ENCODE data around the gene PCP4L1.
A peak's percentile ranks its signal among the peaks of the same experiment; 100 is the strongest.
"Not testable (repeated sequence)": the region's sequence is repeated elsewhere in the genome, so short reads cannot be mapped to it uniquely, and the experiment has no call there.

Gene PCP4L1

DNA sequence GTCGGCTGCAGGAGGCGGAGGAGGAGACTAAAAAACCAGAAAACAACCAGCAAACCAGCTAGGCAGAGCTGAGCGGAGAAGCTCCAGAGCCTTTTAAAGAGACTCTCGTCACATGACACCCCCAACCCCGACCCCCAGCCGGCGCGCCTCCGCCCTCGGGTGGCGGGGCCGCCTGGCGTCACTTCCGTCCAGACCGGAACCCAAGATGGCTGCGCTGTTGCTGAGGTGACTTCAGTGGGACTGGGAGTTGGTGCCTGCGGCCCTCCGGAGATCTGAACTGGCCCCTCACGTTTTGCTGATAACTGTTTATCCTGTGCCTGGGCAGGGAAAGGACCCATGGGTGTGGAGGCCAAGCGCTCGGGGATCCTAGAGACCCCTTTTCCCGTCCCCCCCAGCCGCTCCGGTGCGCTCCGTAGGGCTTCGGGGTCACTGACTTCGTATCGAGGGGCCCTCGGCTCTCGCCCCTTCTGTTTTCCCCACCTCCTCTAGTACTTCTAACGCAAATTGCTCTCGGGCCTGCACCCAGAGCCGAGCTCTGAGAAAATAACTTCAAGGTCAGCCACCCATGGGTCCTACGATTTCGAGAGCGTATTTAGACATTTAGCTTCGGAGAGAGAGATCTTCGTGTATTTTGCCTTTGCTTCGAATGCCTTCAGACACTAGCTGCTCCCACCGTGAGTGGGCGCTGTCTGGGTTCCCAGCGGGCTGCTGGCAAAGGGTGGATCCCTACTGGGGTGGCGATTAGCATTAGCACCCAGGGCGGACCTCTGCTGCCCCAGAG, 55.8 kb downstream of the PCP4L1 start, which contains the start of gene SDHC (continued):
- TF ChIP-seq, protein P1, sequence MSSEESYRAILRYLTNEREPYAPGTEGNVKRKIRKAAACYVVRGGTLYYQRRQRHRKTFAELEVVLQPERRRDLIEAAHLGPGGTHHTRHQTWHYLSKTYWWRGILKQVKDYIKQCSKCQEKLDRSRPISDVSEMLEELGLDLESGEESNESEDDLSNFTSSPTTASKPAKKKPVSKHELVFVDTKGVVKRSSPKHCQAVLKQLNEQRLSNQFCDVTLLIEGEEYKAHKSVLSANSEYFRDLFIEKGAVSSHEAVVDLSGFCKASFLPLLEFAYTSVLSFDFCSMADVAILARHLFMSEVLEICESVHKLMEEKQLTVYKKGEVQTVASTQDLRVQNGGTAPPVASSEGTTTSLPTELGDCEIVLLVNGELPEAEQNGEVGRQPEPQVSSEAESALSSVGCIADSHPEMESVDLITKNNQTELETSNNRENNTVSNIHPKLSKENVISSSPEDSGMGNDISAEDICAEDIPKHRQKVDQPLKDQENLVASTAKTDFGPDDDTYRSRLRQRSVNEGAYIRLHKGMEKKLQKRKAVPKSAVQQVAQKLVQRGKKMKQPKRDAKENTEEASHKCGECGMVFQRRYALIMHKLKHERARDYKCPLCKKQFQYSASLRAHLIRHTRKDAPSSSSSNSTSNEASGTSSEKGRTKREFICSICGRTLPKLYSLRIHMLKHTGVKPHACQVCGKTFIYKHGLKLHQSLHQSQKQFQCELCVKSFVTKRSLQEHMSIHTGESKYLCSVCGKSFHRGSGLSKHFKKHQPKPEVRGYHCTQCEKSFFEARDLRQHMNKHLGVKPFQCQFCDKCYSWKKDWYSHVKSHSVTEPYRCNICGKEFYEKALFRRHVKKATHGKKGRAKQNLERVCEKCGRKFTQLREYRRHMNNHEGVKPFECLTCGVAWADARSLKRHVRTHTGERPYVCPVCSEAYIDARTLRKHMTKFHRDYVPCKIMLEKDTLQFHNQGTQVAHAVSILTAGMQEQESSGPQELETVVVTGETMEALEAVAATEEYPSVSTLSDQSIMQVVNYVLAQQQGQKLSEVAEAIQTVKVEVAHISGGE (tag by site-specific recombination; conservative IDR thresholded peaks at IDR 0.05; ENCODE audit: low read depth): peak; percentile 81
- peak; percentile 76 for TF ChIP-seq ZXDB (tag by site-specific recombination; IDR thresholded peaks at IDR 0.05)
- peak; percentile 41 for TF ChIP-seq KLF1 (tag by site-specific recombination; IDR thresholded peaks at IDR 0.05)
- TF ChIP-seq, protein P2, sequence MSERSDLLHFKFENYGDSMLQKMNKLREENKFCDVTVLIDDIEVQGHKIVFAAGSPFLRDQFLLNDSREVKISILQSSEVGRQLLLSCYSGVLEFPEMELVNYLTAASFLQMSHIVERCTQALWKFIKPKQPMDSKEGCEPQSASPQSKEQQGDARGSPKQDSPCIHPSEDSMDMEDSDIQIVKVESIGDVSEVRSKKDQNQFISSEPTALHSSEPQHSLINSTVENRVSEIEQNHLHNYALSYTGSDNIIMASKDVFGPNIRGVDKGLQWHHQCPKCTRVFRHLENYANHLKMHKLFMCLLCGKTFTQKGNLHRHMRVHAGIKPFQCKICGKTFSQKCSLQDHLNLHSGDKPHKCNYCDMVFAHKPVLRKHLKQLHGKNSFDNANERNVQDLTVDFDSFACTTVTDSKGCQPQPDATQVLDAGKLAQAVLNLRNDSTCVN (tag by site-specific recombination; optimal IDR thresholded peaks at IDR 0.05): peak; percentile 64
- TF ChIP-seq ZNF692 (tag by site-specific recombination; IDR thresholded peaks at IDR 0.05): 0 out of 2 replicates have a peak, but pooled peaks have one; percentile 52
- peak; percentile 31; the same call in 1 of the 2 replicates for TF ChIP-seq TRIM28 (IDR thresholded peaks at IDR 0.05; ENCODE audit: borderline replicate concordance, low read length)
- no peak for TF ChIP-seq ZNF521 (tag by site-specific recombination; IDR thresholded peaks at IDR 0.05)
- TF ChIP-seq ZNF629 (tag by site-specific recombination; IDR thresholded peaks at IDR 0.05): peak; percentile 81
- peak; percentile 74; the same call in 1 of the 2 replicates for TF ChIP-seq ZNF24 (tag by site-specific recombination; IDR thresholded peaks at IDR 0.05)

DNA sequence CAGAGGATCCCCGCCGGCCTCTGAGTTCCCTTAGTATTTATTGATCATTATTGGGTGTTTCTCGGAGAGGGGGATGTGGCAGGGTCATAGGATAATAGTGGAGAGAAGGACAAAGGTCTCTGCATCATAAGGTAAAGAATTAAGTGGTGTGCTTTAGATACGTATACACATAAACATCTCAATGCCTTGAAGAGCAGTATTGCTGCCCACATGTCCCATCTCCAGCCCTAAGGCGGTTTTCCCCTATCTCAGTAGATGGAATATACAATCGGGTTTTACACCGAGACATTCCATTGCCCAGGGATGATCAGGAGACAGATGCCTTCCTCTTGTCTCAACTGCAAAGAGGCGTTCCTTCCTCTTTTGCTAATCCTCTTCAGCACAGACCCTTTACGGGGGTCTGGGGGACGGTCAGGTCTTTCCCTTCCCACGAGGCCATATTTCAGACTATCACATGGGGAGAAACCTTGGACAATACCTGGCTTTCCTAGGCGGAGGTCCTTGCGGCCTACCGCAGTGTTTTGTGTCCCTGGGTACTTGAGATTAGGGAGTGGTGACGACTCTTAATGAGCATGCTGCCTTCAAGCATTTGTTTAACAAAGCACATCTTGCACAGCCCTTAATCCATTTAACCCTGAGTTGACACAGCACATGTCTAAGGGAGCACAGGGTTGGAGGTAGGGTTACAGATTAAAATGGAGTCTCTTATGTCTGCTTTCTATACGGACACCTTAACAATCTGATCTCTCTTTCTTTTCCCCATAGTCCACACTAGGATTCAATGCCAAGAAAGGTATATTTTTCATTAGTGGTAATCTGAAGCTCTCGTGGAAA, 57.5 kb downstream of the PCP4L1 start:
- H3K4me1 ChIP-seq (ENCODE audit: control insufficient read depth, insufficient read depth, low read length); H3K27ac ChIP-seq (ENCODE audit: extremely low read depth, low read depth, low read length); H3K9me3 ChIP-seq (ENCODE audit: control insufficient read depth, insufficient read depth, low read depth, low read length); H3K36me3 ChIP-seq (ENCODE audit: control insufficient read depth in 2 of 2, insufficient read depth in 1 of 2, low read length in 2 of 2); H3K4me3 ChIP-seq (ENCODE audit: low read depth, low read length): not testable (repeated sequence)
- CTCF ChIA-PET: interaction anchor here (0.7 kb wide), 2 partner anchors 13 to 66 kb away, joined by 3 read pairs; no protein-coding TSS in a partner anchor
- POLR2A ChIA-PET: interaction anchor here (2.4 kb wide), 1 partner anchor 13 kb away, joined by 11 read pairs; no protein-coding TSS in a partner anchor

GRCh38 chr1:161324020-161324419, 65.5 kb downstream of the PCP4L1 start:
- Histone ChIP-seq H3K4me3 (ENCODE audit: low read depth, low read length) (no peak overlapping the region), H3K36me3 (ENCODE audit: control insufficient read depth in 2 of 2, insufficient read depth in 1 of 2, low read length in 2 of 2) (peaks cover 41 to 47% of the 10 kb centered on the region in 2 experiments), H3K4me1 (ENCODE audit: control insufficient read depth, insufficient read depth, low read length) (no peaks in the 10 kb centered on the region), H3K27ac (ENCODE audit: extremely low read depth, low read depth, low read length) (no peak overlapping the region), H3K9me3 (ENCODE audit: control insufficient read depth, insufficient read depth, low read depth, low read length) (no peaks in the 10 kb centered on the region)
- TF ChIP-seq ZNF391 (tag by site-specific recombination; IDR thresholded peaks at IDR 0.05; ENCODE audit: borderline replicate concordance, low read depth): no peak
- TF ChIP-seq KLF9 (tag by site-specific recombination; IDR thresholded peaks at IDR 0.05; ENCODE audit: low read depth): no peak
- TF ChIP-seq MYNN (tag by site-specific recombination; IDR thresholded peaks at IDR 0.05; ENCODE audit: borderline replicate concordance): no peak
- no peak for TF ChIP-seq ZNF701 (tag by site-specific recombination; IDR thresholded peaks at IDR 0.05)
- TF ChIP-seq, protein P3, sequence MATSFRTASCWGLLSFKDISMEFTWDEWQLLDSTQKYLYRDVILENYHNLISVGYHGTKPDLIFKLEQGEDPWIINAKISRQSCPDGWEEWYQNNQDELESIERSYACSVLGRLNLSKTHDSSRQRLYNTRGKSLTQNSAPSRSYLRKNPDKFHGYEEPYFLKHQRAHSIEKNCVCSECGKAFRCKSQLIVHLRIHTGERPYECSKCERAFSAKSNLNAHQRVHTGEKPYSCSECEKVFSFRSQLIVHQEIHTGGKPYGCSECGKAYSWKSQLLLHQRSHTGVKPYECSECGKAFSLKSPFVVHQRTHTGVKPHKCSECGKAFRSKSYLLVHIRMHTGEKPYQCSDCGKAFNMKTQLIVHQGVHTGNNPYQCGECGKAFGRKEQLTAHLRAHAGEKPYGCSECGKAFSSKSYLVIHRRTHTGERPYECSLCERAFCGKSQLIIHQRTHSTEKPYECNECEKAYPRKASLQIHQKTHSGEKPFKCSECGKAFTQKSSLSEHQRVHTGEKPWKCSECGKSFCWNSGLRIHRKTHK (tag by site-specific recombination; IDR thresholded peaks at IDR 0.05): no peak
- TF ChIP-seq ZNF239 (tag by site-specific recombination; IDR thresholded peaks at IDR 0.05): no peak
- no peak for TF ChIP-seq ZNF18 (tag by site-specific recombination; IDR thresholded peaks at IDR 0.05)
- no peak for TF ChIP-seq ZNF266 (tag by site-specific recombination; IDR thresholded peaks at IDR 0.05; ENCODE audit: low read depth)
- ChIA-PET CTCF (no interaction called here), POLR2A (interaction anchor here (1.5 kb wide), 1 partner anchor 66 kb away, joined by 3 read pairs; no protein-coding TSS in a partner anchor)

All from HEK293 (cell line).